ENCODE measurements around the gene AIRE.
"Not testable (repeated sequence)": the region's sequence is repeated elsewhere in the genome, so short reads cannot be mapped to it uniquely, and the experiment has no call there.

GRCh38 chr21:44241281-44241680 lies 44.4 kb upstream of the AIRE start:
- TF ChIP-seq JUND (IDR thresholded peaks at IDR 0.05); EGR1 (IDR thresholded peaks at IDR 0.05; ENCODE audit: low read depth in 2 of 2); TAF1 (conservative IDR thresholded peaks at IDR 0.05); RAD21 (IDR thresholded peaks at IDR 0.05); RXRA (IDR thresholded peaks at IDR 0.05); REST (IDR thresholded peaks at IDR 0.05); GABPA (IDR thresholded peaks at IDR 0.05 in 1 of 2, conservative IDR thresholded peaks at IDR 0.05 in 1 of 2): not testable (repeated sequence)
- TF ChIP-seq, protein P1, sequence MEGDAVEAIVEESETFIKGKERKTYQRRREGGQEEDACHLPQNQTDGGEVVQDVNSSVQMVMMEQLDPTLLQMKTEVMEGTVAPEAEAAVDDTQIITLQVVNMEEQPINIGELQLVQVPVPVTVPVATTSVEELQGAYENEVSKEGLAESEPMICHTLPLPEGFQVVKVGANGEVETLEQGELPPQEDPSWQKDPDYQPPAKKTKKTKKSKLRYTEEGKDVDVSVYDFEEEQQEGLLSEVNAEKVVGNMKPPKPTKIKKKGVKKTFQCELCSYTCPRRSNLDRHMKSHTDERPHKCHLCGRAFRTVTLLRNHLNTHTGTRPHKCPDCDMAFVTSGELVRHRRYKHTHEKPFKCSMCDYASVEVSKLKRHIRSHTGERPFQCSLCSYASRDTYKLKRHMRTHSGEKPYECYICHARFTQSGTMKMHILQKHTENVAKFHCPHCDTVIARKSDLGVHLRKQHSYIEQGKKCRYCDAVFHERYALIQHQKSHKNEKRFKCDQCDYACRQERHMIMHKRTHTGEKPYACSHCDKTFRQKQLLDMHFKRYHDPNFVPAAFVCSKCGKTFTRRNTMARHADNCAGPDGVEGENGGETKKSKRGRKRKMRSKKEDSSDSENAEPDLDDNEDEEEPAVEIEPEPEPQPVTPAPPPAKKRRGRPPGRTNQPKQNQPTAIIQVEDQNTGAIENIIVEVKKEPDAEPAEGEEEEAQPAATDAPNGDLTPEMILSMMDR (IDR thresholded peaks at IDR 0.05; ENCODE audit: low read depth, low read length, missing input control): not testable (repeated sequence)
- TF ChIP-seq, protein P2, sequence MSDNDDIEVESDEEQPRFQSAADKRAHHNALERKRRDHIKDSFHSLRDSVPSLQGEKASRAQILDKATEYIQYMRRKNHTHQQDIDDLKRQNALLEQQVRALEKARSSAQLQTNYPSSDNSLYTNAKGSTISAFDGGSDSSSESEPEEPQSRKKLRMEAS (IDR thresholded peaks at IDR 0.05): not testable (repeated sequence)
- TF ChIP-seq, protein P3, sequence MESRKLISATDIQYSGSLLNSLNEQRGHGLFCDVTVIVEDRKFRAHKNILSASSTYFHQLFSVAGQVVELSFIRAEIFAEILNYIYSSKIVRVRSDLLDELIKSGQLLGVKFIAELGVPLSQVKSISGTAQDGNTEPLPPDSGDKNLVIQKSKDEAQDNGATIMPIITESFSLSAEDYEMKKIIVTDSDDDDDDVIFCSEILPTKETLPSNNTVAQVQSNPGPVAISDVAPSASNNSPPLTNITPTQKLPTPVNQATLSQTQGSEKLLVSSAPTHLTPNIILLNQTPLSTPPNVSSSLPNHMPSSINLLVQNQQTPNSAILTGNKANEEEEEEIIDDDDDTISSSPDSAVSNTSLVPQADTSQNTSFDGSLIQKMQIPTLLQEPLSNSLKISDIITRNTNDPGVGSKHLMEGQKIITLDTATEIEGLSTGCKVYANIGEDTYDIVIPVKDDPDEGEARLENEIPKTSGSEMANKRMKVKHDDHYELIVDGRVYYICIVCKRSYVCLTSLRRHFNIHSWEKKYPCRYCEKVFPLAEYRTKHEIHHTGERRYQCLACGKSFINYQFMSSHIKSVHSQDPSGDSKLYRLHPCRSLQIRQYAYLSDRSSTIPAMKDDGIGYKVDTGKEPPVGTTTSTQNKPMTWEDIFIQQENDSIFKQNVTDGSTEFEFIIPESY (IDR thresholded peaks at IDR 0.05): not testable (repeated sequence)
